Left colon (tissue), 2 donors: ENCODE data around the gene GMDS. TPM values are rescaled to one million over a fixed set of nuclear protein-coding genes. Genes with fewer than 3 reads are reported as not detected.
A peak's percentile ranks its signal among the peaks of the same experiment; 100 is the strongest.

Source experiments
- ATAC-seq: fragments of 200-7000 bp; cut with Tn5 transposase; one replicate; pipeline ENCODE4 v1.9.1; 2020; ENCODE audit warnings: mild to moderate bottlenecking, moderate library complexity
- DNase-seq, 2 donors: peaks; one replicate each; pipeline ENCODE4 v3.0.0-alpha.2; 2020
- intact Hi-C, 2 donors: fragments of 100-400 bp; cut with DNase I in 1 of 2; cut with micrococcal nuclease in 1 of 2; formaldehyde crosslinking; loops; one replicate each; pipeline versions ENCODE4 v1.11.2 to v1.14.0; 2022; cut with DNase I, micrococcal nuclease
- total RNA-seq, 2 donors: library from RNA; stranded (reverse); fragmentation: NEBNext Ultra II Directional; extraction: Animal tissue kit (Norgen Biotek cat#: 25700); gene quantifications; one replicate each; pipeline ENCODE4 v1.2.1, GENCODE V29; 2021
- donor health status: DM: no; HTN: no; CAD: no.
- donor health status: DM: yes; HTN: yes; CAD: no.

GMDS gene
- total RNA-seq, 2 donors from 2014 or later = 148 to 229 TPM

DNA sequence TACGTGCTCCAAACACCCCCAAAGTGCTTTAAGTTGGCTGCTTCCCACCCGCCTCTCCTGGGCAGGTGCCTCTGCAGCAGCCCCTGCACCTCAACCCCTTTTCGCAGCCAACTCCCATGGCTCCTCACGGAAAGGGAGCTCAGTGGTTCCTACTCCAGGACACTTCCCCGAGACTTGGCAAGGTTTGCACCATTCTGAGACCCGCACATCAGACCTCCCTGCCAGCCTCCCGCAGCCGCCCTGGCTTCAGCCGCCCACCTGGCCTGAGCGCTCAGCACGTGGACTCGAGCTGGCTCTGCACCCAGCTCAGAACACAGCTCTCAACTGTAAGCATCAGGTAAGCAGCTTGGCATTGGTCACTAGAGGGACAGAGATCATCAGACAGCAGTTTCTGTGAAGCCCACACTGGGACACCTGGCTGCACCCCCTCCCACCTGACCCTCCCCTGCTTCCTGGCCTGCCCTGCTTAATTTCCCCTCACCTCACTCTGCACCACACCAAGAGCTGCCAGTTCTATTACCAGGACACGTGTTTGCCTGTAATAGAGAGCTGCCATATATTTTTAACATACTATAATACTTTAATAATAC, 28.5 kb downstream of the GMDS start:
- ATAC-seq (no peak), DNase-seq (no peak)
- intact Hi-C loops = no loop called here

DNA sequence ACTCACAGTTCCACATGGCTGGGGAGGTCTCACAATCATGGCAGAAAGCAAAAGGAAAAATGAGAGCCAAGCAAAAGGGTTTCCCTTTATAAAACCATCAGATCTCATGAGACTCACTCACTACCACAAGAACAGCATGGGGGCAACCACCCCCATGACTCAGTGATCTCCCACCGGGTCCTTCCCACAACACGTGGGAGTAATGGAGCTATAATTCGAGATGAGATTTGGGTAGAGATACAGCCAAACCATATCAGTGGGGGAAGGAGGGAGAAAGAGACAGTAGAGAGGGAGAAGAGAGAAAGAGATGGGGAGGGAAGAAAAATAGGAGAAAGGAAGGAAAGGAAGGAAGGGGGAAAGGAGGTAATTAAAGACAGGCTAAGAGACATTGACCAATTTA, 30.1 kb downstream of the GMDS start:
- intact Hi-C loops = no loop called here
- DNase-seq (no peak), ATAC-seq (no peak)

- intact Hi-C loops = no loop called here
- DNase-seq (no peak), ATAC-seq (no peak)
These were observed 32.3 kb downstream of the GMDS start for GRCh38 chr6:2213086-2213485.

DNA sequence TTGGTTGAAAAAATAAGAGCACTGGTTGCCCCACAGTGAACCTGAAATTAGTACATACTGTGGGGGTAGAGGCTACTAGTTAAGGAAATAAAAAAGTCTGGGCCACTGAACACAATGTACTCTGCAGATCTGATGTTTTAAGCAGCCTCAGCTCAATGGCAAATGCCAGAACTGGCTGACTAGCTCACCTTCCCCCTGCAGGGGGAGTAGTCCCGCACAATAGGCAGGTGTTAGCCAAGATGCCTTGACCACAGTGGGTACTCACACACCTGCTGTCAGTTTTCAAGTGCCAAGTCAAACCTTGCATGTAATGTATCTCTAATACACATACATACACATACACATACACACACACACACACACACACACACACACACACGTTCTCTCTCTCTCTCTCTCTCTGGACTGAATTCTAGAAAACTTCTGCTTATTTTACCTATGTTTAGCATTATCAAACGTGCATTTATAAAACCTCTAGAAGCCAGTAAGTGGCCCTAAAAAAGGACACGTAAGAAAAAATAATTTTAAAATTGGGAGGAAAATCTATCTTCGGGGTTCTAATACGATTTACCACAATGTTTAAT, 36.1 kb downstream of the GMDS start:
- intact Hi-C loops = loop anchor here in 1 of 2 donors (5.0 kb wide), 1 partner anchor 143 kb away; no protein-coding TSS in a partner anchor
- DNase-seq (peak; percentile 61 to 75), ATAC-seq (peak; percentile 98)

DNA sequence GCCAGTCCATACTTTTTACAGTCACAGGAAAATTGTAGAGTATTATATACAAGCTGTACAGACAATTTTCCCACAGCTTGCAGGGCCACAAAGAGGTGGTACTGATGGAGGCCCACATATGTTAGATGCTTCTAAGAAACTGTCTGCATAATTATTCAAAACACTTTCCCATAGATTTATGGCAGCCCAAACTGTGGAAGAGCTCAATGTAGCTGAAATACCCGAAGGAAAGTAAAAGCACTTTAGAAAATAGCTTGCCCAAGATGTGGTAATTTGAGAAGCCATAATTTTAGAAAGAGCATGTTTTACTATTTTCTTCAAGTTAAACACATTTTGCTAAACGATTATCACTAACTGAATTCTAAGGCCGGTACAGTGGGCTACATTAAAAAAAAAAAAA, 36.9 kb downstream of the GMDS start:
- DNase-seq (no peak), ATAC-seq (no peak)
- intact Hi-C loops = loop anchor here in 1 of 2 donors (5.0 kb wide), 1 partner anchor 144 kb away; no protein-coding TSS in a partner anchor

DNA sequence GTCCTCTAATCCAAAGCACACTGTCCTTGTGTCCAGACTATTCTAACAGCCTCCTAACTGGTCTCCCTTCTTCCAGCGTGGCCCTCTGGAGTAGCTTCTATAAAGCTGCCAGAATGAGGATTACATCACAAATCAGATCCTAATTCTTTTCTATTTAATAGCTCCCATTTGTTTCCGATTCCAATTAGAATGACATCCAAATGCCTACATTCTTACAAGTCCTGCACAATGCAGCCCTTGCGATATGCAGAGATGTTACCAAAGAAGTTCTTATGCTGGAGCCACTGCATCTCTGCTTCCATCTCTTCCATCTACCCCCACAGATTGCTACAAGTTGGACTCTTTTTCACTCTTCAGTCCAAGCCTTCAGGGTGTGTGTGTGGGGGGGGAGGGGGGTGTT, 40.0 kb downstream of the GMDS start:
- no peak for DNase-seq
- no peak for ATAC-seq
- intact Hi-C loops = loop anchor here in 1 of 2 donors (5.0 kb wide), 1 partner anchor 147 kb away; no protein-coding TSS in a partner anchor

DNA sequence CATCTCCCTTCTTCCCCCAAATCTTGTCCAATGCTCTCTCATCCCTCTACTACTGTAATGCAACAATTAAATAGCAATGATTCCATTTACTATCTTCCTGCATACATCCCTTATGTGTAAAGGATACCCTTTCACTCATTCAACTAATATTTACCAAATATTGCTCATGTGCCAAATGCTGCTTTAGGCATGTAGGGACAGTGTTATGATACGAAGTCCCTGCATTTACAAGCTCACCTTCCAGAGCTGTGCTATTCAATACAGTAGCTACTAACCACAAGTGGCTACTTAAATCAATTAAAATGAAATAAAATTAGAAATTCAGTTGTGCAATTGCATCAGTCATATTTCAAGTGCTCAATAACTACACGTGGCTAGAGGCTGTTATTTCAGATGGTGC, 41.1 kb downstream of the GMDS start:
- ATAC-seq = no peak
- intact Hi-C loops = no loop called here
- no peak for DNase-seq

DNA sequence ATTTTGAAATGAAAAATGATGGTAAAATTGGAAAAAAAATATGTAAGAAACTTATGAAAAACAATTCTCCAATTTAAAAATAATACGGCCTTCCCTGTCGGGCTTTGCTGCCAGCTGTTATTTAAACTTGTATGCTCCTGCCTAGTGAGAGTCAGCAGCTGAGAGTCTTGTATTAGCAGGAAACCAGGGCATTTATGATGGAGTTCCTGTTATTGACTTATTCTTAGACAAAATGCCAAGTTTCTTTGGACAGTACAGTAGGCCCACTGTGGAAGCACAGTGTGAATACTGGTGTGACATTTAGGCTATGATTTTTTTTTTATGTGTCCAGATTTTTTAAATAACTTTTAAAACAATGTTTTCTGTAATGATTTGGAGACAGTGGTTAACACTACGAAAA, 42.1 kb downstream of the GMDS start:
- ATAC-seq (no peak), DNase-seq (no peak)
- intact Hi-C loops = no loop called here

- intact Hi-C loops = loop anchor here in 1 of 2 donors (5.0 kb wide), 1 partner anchor 601 kb away; no protein-coding TSS in a partner anchor
- ATAC-seq (no peak), DNase-seq (no peak)
These were observed 47.4 kb downstream of the GMDS start for GRCh38 chr6:2197984-2198383.

- intact Hi-C loops = loop anchor here in 1 of 2 donors (5.0 kb wide), 1 partner anchor 600 kb away; no protein-coding TSS in a partner anchor
- peak; percentile 57 for ATAC-seq
- no peak for DNase-seq
These were observed 48.2 kb downstream of the GMDS start for GRCh38 chr6:2197177-2197671.

DNA sequence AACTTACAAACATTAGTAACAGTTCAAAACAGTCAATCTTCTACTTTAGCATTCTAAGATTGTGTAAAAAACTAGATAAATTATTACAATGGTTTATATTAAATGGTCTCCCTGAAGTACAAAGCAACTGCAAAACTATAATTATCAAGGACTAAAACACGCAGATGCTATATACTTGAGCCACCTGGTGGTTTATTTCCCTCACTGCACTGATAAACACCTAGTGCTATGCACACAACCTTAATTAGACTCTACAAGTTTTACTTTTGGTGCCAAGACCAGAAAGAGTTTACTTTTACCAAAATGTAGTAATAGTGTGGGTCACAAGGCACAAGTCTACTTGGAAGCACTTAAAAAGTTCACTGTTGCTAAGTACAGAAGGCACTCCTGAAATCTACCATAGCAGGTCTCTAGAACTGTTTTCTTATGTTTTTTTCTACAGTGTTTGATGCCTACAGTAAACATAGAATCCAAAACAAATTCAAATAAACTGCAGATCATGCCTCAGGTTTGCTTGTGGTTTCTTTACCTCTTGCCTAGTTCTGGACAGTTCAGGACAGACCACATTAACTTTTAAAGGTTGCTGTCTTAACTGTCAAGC, 49.2 kb downstream of the GMDS start:
- intact Hi-C loops = loop anchor here in 1 of 2 donors (5.0 kb wide), 1 partner anchor 599 kb away; no protein-coding TSS in a partner anchor
- DNase-seq (peak in 1 of 2 donors; percentile 26), ATAC-seq (peak; percentile 86)

GRCh38 chr6:2194643-2195042, 50.8 kb downstream of the GMDS start:
- intact Hi-C loops = loop anchor here in 1 of 2 donors (5.0 kb wide), 1 partner anchor 597 kb away; no protein-coding TSS in a partner anchor
- ATAC-seq = no peak
- no peak for DNase-seq

DNA sequence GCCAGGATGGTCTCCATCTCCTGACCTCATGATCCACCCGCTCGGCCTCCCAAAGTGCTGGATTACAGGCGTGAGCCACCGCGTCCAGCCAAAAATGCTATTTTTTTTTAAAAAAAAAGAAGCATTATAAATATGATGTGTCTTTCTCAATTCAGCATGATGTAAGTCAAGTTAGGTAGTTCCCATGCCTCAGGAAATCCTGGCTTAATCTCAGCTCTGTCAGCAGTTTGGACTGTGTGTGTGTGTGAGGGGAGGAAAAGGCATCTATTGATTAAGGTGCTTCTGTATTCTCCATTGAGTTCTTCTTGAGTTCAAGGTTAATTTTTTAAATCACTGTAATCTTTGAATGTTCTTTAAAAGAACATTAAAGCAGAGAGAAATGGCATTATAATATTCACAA, 51.5 kb downstream of the GMDS start:
- no peak for ATAC-seq
- intact Hi-C loops = no loop called here
- DNase-seq = no peak

GRCh38 chr6:2192976-2193375, 52.4 kb downstream of the GMDS start:
- intact Hi-C loops = no loop called here
- ATAC-seq (no peak), DNase-seq (no peak)

DNA sequence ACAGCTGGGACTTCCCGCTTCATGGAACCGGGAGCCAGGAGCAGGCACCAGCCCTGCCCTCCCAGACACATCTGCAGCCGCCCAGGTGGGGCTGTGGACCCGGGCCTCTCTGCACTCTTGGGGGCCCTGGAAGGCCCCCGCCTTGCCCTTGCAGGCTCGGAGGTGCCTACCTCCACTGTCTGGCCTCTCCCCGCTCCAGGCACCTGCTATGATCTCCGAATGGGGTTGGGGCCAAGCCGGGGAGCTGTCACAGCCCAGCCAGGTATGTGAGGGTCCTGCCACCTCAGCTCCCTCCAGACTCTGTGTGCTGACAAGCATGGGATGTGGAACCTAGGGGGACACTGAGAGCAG, 54.0 kb downstream of the GMDS start:
- DNase-seq (no peak), ATAC-seq (no peak)
- intact Hi-C loops = no loop called here

GRCh38 chr6:2190661-2191389, 54.6 kb downstream of the GMDS start:
- ATAC-seq = no peak
- intact Hi-C loops = no loop called here

GRCh38 chr6:2188856-2189384, 56.5 kb downstream of the GMDS start:
- intact Hi-C loops = no loop called here
- no peak for ATAC-seq
- no peak for DNase-seq

More at GRCh38 chr6:2190661-2191389, 54.6 kb downstream of the GMDS start:
- no peak for DNase-seq

DNA sequence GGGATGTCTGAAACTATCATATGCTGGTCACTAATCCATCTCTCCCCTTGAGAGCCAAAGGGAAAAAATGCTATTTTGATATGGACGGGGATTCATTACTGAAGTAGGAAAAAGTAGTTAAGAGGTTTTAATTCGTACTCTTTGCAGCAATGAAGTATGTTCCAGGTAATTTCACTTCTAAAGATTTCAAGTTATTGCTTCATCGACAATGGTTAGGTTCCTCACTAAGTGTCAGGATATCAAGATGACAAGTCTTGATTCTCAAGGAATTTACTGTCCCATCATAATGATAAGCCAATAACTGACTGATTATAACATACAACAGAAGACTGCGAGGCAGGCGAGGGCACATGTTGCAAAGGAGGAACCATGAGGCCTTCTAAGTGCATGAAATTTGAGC, 57.0 kb downstream of the GMDS start:
- DNase-seq = no peak
- ATAC-seq = no peak
- intact Hi-C loops = no loop called here

GRCh38 chr6:2187826-2188225, 57.6 kb downstream of the GMDS start:
- intact Hi-C loops = no loop called here
- ATAC-seq (no peak), DNase-seq (no peak)
